SKM-1 (cell line): ENCODE data around the gene FBXO8.

Experiments used
- DNase-seq: peaks from one replicate; lab custom pipeline; 2025; ENCODE audit not compliant: unreplicated experiment; lab: John Stamatoyannopoulos, UW

The FBXO8 gene

DNA sequence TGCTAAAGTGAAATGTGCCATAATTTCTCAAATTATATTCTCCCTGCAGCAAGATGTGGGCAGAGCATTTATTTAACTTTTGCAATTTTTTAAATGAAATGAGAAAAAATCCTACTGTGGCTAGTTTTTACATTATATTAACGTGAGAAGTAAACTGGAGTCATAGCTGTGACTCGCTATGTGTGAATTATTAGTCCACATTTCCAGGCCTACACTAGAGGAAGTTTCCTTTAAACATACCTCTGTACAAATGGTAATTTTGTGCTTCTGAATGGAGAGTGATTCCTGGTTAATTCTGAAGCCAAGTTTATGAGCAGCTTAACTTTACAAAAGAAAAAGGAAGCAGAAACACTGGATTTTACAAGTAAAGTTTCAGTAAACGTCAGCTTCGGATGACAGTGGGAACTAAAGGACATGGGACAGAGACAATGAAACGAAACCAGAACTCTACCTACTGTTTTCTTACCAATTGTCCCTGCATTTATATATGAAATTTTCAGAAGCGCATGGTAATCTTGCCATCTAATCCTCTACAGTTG lies 72.4 kb downstream of the FBXO8 start:
- DNase-seq: no peak

- DNase-seq: no peak
These were observed 73.1 kb downstream of the FBXO8 start for GRCh38 chr4:174210354-174210753.

GRCh38 chr4:174209341-174209740 lies 74.1 kb downstream of the FBXO8 start:
- DNase-seq: no peak

DNA sequence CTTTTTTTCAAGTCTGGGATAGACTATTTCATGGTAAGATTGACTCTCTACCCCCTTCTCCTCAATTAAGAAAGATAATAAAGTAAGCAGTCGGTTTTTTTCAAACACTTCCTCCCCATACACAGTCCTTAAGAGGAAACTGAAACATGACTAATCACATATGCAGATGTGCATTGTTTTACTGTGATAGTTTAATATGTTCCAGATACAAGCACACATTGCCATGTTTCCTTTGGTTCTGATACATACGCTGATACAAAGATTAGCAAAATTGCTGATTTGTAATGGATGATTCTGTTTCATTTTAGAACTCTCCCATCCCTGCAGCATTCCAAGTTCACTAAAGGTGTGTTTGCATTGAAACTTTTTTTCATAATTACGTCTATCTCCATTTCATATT lies 76.1 kb downstream of the FBXO8 start:
- DNase-seq: no peak

- no peak for DNase-seq
These were observed 79.2 kb downstream of the FBXO8 start for GRCh38 chr4:174204164-174204831.

GRCh38 chr4:174201871-174202270 lies 81.6 kb downstream of the FBXO8 start:
- DNase-seq: no peak

GRCh38 chr4:174199735-174200134 lies 83.7 kb downstream of the FBXO8 start:
- DNase-seq: no peak

- no peak for DNase-seq
These were observed 84.6 kb downstream of the FBXO8 start for GRCh38 chr4:174198828-174199227.

GRCh38 chr4:174198396-174198795 lies 85.1 kb downstream of the FBXO8 start:
- no peak for DNase-seq

GRCh38 chr4:174193438-174194374 lies 89.8 kb downstream of the FBXO8 start:
- no peak for DNase-seq

- no peak for DNase-seq
These were observed 90.5 kb downstream of the FBXO8 start for GRCh38 chr4:174192943-174193342.

GRCh38 chr4:174190832-174191500 lies 92.5 kb downstream of the FBXO8 start:
- no peak for DNase-seq

DNA sequence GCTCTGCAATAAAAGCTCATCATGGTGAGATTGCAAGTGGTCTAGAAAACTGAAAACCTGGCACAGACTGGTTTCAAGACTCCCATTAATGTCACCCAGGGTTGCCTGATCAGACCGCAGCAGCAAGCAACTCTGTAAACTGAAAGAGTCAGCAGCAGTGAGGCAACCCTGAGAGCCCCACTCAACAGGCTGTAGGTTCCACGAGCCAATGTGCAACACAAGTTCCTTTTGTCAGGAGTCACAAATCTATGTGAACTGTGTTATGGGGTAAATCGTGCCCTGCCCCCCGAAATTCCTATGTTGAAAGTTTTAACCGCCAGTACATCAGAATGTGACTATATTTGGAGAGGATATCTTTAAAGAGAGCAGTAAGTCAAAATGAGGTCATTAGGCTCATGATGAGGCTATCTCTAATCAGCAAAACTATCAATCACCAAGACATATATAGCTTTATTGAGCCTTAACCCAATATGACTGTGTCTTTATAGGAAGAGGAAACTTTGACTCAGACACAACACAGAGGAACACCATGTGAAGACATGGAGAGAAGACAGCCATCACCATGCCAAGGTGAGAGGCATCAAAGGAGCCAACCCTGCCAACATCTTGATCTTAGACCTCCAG lies 94.0 kb downstream of the FBXO8 start:
- no peak for DNase-seq
